ENCODE data around the gene NSD2.
"Not testable (repeated sequence)": the region's sequence is repeated elsewhere in the genome, so short reads cannot be mapped to it uniquely, and the experiment has no call there.

The NSD2 gene

GRCh38 chr4:1841201-1841886 lies 29.8 kb upstream of the NSD2 start:
- no peak for DNase-seq

GRCh38 chr4:1841887-1842210 lies 29.3 kb upstream of the NSD2 start:
- DNase-seq = no peak

- no peak for DNase-seq
Observed at GRCh38 chr4:1842339-1842895, 28.8 kb upstream of the NSD2 start.

- DNase-seq = no peak
Observed at GRCh38 chr4:1842993-1843448, 28.2 kb upstream of the NSD2 start.

- DNase-seq = no peak
Observed at GRCh38 chr4:1843852-1844251, 27.3 kb upstream of the NSD2 start.

GRCh38 chr4:1844618-1845017 lies 26.6 kb upstream of the NSD2 start:
- DNase-seq = not testable (repeated sequence)

- DNase-seq = no peak
Observed at GRCh38 chr4:1846580-1846979, 24.6 kb upstream of the NSD2 start.

GRCh38 chr4:1850276-1850675 lies 20.9 kb upstream of the NSD2 start:
- DNase-seq = no peak

- no peak for DNase-seq
Observed at GRCh38 chr4:1851160-1851559, 20.0 kb upstream of the NSD2 start.

GRCh38 chr4:1851575-1852410 lies 19.4 kb upstream of the NSD2 start:
- DNase-seq = no peak

- no peak for DNase-seq
Observed at GRCh38 chr4:1852904-1853623, 18.1 kb upstream of the NSD2 start.

GRCh38 chr4:1854752-1855151 lies 16.4 kb upstream of the NSD2 start:
- no peak for DNase-seq

GRCh38 chr4:1855333-1856070 lies 15.7 kb upstream of the NSD2 start:
- DNase-seq = peak; percentile 46

- peak; percentile 94 for DNase-seq
Observed at GRCh38 chr4:1856071-1856942, 14.9 kb upstream of the NSD2 start, which contains the start of gene LETM1. TSS of gene LETM1 (minus strand) at chr4:1856156. CDS start at chr4:1855950, 206 bp downstream.

- DNase-seq = no peak
Observed at GRCh38 chr4:1856943-1857699, 14.1 kb upstream of the NSD2 start.

GRCh38 chr4:1857931-1858330 lies 13.3 kb upstream of the NSD2 start:
- no peak for DNase-seq

GRCh38 chr4:1859389-1859753 lies 11.8 kb upstream of the NSD2 start:
- no peak for DNase-seq

- no peak for DNase-seq
Observed at GRCh38 chr4:1862055-1862911, 8.9 kb upstream of the NSD2 start.

GRCh38 chr4:1862961-1863296 lies 8.3 kb upstream of the NSD2 start:
- no peak for DNase-seq

All from right kidney (tissue), 1 donor.